Measurements from ENCODE around the gene FBXO33. TPM values are rescaled to one million over a fixed set of nuclear protein-coding genes. Genes with fewer than 3 reads are reported as not detected.
"Not testable (repeated sequence)": the region's sequence is repeated elsewhere in the genome, so short reads cannot be mapped to it uniquely, and the experiment has no call there.

FBXO33 gene
- total RNA-seq, 1 experiment from 2014 or later = 9.7 TPM

DNA sequence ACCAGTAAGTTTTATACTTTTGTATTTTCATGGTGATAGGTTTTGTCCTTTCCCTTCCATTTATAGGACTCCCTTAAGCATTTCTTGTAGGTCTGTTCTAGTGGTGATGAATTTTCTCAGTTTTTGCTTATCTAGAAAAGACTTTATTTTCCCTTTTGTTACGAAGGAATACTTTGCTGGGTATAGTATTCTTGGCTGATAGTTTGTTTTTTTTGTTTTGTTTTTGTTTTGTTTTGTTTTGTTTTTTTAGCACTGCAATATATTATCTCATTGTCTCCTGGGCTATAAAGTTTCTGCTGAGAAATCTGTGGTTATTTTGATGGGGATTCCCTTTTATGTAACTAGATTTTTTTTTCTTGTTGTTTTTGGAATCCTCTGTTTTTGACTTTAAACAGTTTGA is 67.7 kb downstream of the FBXO33 start:
- no peak overlapping the region for H2AFZ ChIP-seq (ENCODE audit: low read depth, low read length, poor library complexity, severe bottlenecking)
- POLR2A ChIA-PET = no interaction called here
- H3K27me3 ChIP-seq (ENCODE audit: insufficient read depth, low read length) = no peaks in the 10 kb centered on the region
- no peaks in the 10 kb centered on the region for H4K20me1 ChIP-seq (ENCODE audit: insufficient read depth)
- H3K9me3 ChIP-seq (ENCODE audit: control insufficient read depth in 1 of 2, insufficient read depth in 1 of 2, low read depth in 1 of 2, low read length in 2 of 2) = no peaks in the 10 kb centered on the region
- H3K27ac ChIP-seq (ENCODE audit: low read depth, low read length) = no peak overlapping the region
- ATAC-seq = no peak
- H3K4me3 ChIP-seq (replicated peaks in 1 of 2; ENCODE audit: low read depth in 1 of 2, low read length in 2 of 2) = no peak overlapping the region
- CTCF ChIA-PET = interaction anchor here (1.3 kb wide), 1 partner anchor 194 kb away, joined by 3 read pairs; the partner anchor contains the start of gene TRAPPC6B
- RAD21 ChIA-PET (ENCODE audit: low non-redundant PET in 1 of 2, low total read pairs in 2 of 2, uncharacterized antibody in 2 of 2, unreplicated experiment in 2 of 2) = no interaction called here
- DNase-seq (ENCODE audit: low read depth, low spot score) = no peak
- no TSS peak for BruUV-seq (replicated peaks)
- no peak for TF ChIP-seq SRF (IDR thresholded peaks at IDR 0.05; ENCODE audit: low read depth)
- TF ChIP-seq, protein P1, sequence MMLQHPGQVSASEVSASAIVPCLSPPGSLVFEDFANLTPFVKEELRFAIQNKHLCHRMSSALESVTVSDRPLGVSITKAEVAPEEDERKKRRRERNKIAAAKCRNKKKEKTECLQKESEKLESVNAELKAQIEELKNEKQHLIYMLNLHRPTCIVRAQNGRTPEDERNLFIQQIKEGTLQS (IDR thresholded peaks at IDR 0.05) = no peak
- TF ChIP-seq, protein P2, sequence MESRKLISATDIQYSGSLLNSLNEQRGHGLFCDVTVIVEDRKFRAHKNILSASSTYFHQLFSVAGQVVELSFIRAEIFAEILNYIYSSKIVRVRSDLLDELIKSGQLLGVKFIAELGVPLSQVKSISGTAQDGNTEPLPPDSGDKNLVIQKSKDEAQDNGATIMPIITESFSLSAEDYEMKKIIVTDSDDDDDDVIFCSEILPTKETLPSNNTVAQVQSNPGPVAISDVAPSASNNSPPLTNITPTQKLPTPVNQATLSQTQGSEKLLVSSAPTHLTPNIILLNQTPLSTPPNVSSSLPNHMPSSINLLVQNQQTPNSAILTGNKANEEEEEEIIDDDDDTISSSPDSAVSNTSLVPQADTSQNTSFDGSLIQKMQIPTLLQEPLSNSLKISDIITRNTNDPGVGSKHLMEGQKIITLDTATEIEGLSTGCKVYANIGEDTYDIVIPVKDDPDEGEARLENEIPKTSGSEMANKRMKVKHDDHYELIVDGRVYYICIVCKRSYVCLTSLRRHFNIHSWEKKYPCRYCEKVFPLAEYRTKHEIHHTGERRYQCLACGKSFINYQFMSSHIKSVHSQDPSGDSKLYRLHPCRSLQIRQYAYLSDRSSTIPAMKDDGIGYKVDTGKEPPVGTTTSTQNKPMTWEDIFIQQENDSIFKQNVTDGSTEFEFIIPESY (IDR thresholded peaks at IDR 0.05; ENCODE audit: extremely low read depth, insufficient replicate concordance, low read length) = no peak
- no peak for TF ChIP-seq SP1 (IDR thresholded peaks at IDR 0.05; ENCODE audit: low read depth)
- TF ChIP-seq ZNF274 (IDR thresholded peaks at IDR 0.05; ENCODE audit: low read depth, low read length) = no peak
- no peak for TF ChIP-seq EZH2phosphoT487 (IDR thresholded peaks at IDR 0.05; ENCODE audit: borderline replicate concordance)
- TF ChIP-seq JUND (IDR thresholded peaks at IDR 0.05) = no peak
- no peak for TF ChIP-seq EZH2 (IDR thresholded peaks at IDR 0.05)
- no peak for TF ChIP-seq POLR2A (IDR thresholded peaks at IDR 0.05; ENCODE audit: borderline replicate concordance, extremely low read depth, insufficient read depth, insufficient read length)
- TF ChIP-seq TCF7L2 (IDR thresholded peaks at IDR 0.05; ENCODE audit: borderline replicate concordance, extremely low read depth, insufficient read depth, insufficient read length) = no peak
- TF ChIP-seq EGR1 (IDR thresholded peaks at IDR 0.05; ENCODE audit: low read depth) = no peak
- TF ChIP-seq SIN3A (IDR thresholded peaks at IDR 0.05; ENCODE audit: low read depth) = no peak
- H3K4me1 ChIP-seq (ENCODE audit: control insufficient read depth in 1 of 2, insufficient read depth in 2 of 2, low read length in 2 of 2) = no peaks in the 10 kb centered on the region
- intact Hi-C loops (cut with micrococcal nuclease) = no loop called here
- H3K9me2 ChIP-seq (ENCODE audit: insufficient read depth) = no peaks in the 10 kb centered on the region
- H3K4me2 ChIP-seq (ENCODE audit: low read length) = no peak overlapping the region
- H3K79me2 ChIP-seq (ENCODE audit: insufficient read depth, low read length) = no peaks in the 10 kb centered on the region
- H3K36me3 ChIP-seq (ENCODE audit: control insufficient read depth in 1 of 2, insufficient read depth in 2 of 2, low read length in 2 of 2) = no peaks in the 10 kb centered on the region
- no peak overlapping the region for H3K9ac ChIP-seq (ENCODE audit: low read length)

DNA sequence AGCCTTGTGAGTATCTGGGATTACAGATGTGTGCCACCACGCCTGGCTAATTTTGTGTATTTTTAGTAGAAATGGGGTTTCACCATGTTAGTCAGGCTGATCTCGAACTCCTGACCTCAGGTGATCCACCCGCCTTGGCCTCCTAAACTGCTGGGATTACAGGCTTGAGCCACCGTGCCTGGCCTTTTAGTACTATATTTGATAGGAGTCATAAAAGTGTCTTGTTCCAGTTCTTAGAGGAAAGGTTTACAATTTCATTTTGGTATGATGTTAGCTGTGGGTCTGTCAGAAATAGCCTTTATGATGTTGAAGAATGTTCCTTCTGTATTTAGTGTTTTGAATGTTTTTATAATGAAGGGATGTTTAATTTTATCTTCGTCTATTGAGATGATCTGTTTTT is 70.7 kb downstream of the FBXO33 start:
- DNase-seq (ENCODE audit: low read depth, low spot score); POLR2A ChIA-PET; RAD21 ChIA-PET (ENCODE audit: low non-redundant PET in 1 of 2, low total read pairs in 2 of 2, uncharacterized antibody in 2 of 2, unreplicated experiment in 2 of 2); H3K27ac ChIP-seq (ENCODE audit: low read depth, low read length); H2AFZ ChIP-seq (ENCODE audit: low read depth, low read length, poor library complexity, severe bottlenecking); BruUV-seq (replicated peaks); H3K4me3 ChIP-seq (replicated peaks in 1 of 2; ENCODE audit: low read depth in 1 of 2, low read length in 2 of 2); H3K36me3 ChIP-seq (ENCODE audit: control insufficient read depth in 1 of 2, insufficient read depth in 2 of 2, low read length in 2 of 2); H3K79me2 ChIP-seq (ENCODE audit: insufficient read depth, low read length); H4K20me1 ChIP-seq (ENCODE audit: insufficient read depth); CTCF ChIA-PET; H3K9me2 ChIP-seq (ENCODE audit: insufficient read depth); H3K27me3 ChIP-seq (ENCODE audit: insufficient read depth, low read length); H3K4me2 ChIP-seq (ENCODE audit: low read length); H3K9me3 ChIP-seq (ENCODE audit: control insufficient read depth in 1 of 2, insufficient read depth in 1 of 2, low read depth in 1 of 2, low read length in 2 of 2); H3K9ac ChIP-seq (ENCODE audit: low read length); intact Hi-C loops (cut with micrococcal nuclease); ATAC-seq; H3K4me1 ChIP-seq (ENCODE audit: control insufficient read depth in 1 of 2, insufficient read depth in 2 of 2, low read length in 2 of 2): not testable (repeated sequence)

Measured in HCT116 (cell line).